Right cardiac atrium (tissue), 5 donors: ENCODE measurements around the gene STX16. TPM values are rescaled to one million over a fixed set of nuclear protein-coding genes. Genes with fewer than 3 reads are reported as not detected.
"Not testable (repeated sequence)": the region's sequence is repeated elsewhere in the genome, so short reads cannot be mapped to it uniquely, and the experiment has no call there.

ENCODE experiments used
- ATAC-seq, 2 donors: fragments of 200-7000 bp; cut with Tn5 transposase; one replicate each; pipeline versions ENCODE4 v1.8.0 to v1.9.1; 2020; ENCODE audit warnings: moderate library complexity in 2 of 2, mild to moderate bottlenecking in 1 of 2
- DNase-seq, 3 donors: peaks; one replicate each; pipeline ENCODE4 v3.0.0-alpha.2; 2020
- H3K27ac ChIP-seq: one replicate; pipeline ENCODE4 v1.5.1; 2013; ENCODE audit warnings: mild to moderate bottlenecking, low read length, control low read depth, moderate library complexity
- H3K27me3 ChIP-seq: one replicate; pipeline ENCODE4 v1.6.1; 2013; ENCODE audit not compliant: control insufficient read depth, insufficient read depth
- H3K4me1 ChIP-seq: one replicate; pipeline ENCODE4 v1.6.1; 2013; ENCODE audit warnings: low read length; ENCODE audit not compliant: control insufficient read depth, insufficient read depth
- H3K4me3 ChIP-seq: one replicate; pipeline ENCODE4 v1.5.1; 2013; ENCODE audit warnings: low read length, control low read depth
- H3K9me3 ChIP-seq: one replicate; pipeline ENCODE4 v1.6.1; 2013; ENCODE audit warnings: low read length; ENCODE audit not compliant: control insufficient read depth
- WGBS: extraction: QIAGEN DNeasy Blood & Tissue Kit; methylation state at CpG from one replicate; pipeline ENCODE4 v1.1.7; 2013; 5-methylcytosine and 5-hydroxymethylcytosine counted together
- intact Hi-C, 4 donors: fragments of 100-400 bp; cut with DNase I; formaldehyde crosslinking; loops; one replicate each; pipeline versions ENCODE4 v1.11.0 to v1.14.0; 2022 to 2023
- polyA plus RNA-seq: library from polyadenylated mRNA; stranded (reverse); fragments of 200-250 nt; gene quantifications from one replicate; pipeline ENCODE4 v1.2.3, GENCODE V29; 2013
- total RNA-seq, 4 donors: library from RNA; stranded (reverse); fragmentation: NEBNext Ultra II Directional; extraction: Animal tissue kit (Norgen Biotek cat#: 25700); gene quantifications; one replicate each; pipeline ENCODE4 v1.2.1, GENCODE V29; 2021
- donor health status: healthy with polysubstance abuse.
- donor health status: DM: no; HTN: yes; CAD: no.
- donor health status: DM: no; HTN: no; CAD: no.
- donor health status: DM: no; HTN: yes; CAD: no; lungs with severe emphysema.
- donor health status: DM: yes; HTN: yes; CAD: no.

STX16 gene
- total and polyA plus RNA-seq, 5 donors = 28.0 to 35.0 (median 33.0) TPM

GRCh38 chr20:58639182-58640146, 11.6 kb upstream of the STX16 start:
- Histone ChIP-seq H3K9me3 (no peaks in the 10 kb centered on the region), H3K4me3 (no peak overlapping the region), H3K4me1 (no peaks in the 10 kb centered on the region), H3K27ac (no peak overlapping the region), H3K27me3 (no peaks in the 10 kb centered on the region)
- intact Hi-C loops = loop anchor here in 1 of 4 donors (10.0 kb wide), 2 partner anchors 195 to 405 kb away; no protein-coding TSS in a partner anchor
- WGBS = 73% methylated on average over 19 of the region's 19 CpGs
- no peak for ATAC-seq
- no peak for DNase-seq

GRCh38 chr20:58640446-58640845, 10.6 kb upstream of the STX16 start:
- intact Hi-C loops = loop anchor here in 1 of 4 donors (10.0 kb wide), 2 partner anchors 194 to 406 kb away; no protein-coding TSS in a partner anchor
- 73% methylated on average over 9 of the region's 9 CpGs for whole genome bisulfite sequencing
- ATAC-seq = no peak
- H3K4me1 ChIP-seq = no peaks in the 10 kb centered on the region
- H3K9me3 ChIP-seq = no peaks in the 10 kb centered on the region
- H3K4me3 ChIP-seq = no peak overlapping the region
- no peaks in the 10 kb centered on the region for H3K27me3 ChIP-seq
- DNase-seq = no peak
- no peak overlapping the region for H3K27ac ChIP-seq

GRCh38 chr20:58642441-58642840, 8.6 kb upstream of the STX16 start:
- 90% methylated on average over 9 of the region's 9 CpGs for WGBS
- no peak overlapping the region for H3K4me3 ChIP-seq
- H3K4me1 ChIP-seq = no peaks in the 10 kb centered on the region
- no peaks in the 10 kb centered on the region for H3K27me3 ChIP-seq
- H3K9me3 ChIP-seq = no peaks in the 10 kb centered on the region
- no peak overlapping the region for H3K27ac ChIP-seq
- DNase-seq (no peak), ATAC-seq (no peak)
- intact Hi-C loops = loop anchor here in 1 of 4 donors (10.0 kb wide), 2 partner anchors 192 to 408 kb away; no protein-coding TSS in a partner anchor

- H3K9me3 ChIP-seq, H3K27me3 ChIP-seq, DNase-seq, H3K4me3 ChIP-seq, H3K4me1 ChIP-seq, ATAC-seq, H3K27ac ChIP-seq: not testable (repeated sequence)
- 88% methylated on average over 9 of the region's 9 CpGs for WGBS
- intact Hi-C loops = loop anchor here in 1 of 4 donors (10.0 kb wide), 2 partner anchors 192 to 408 kb away; no protein-coding TSS in a partner anchor
Measured at GRCh38 chr20:58642896-58643295, 8.2 kb upstream of the STX16 start.

GRCh38 chr20:58645412-58645968, 5.6 kb upstream of the STX16 start:
- intact Hi-C loops = loop anchor here in 1 of 4 donors (10.0 kb wide), 2 partner anchors 189 to 411 kb away; no protein-coding TSS in a partner anchor
- Histone ChIP-seq H3K9me3 (no peaks in the 10 kb centered on the region), H3K4me3 (no peak overlapping the region), H3K27me3 (no peaks in the 10 kb centered on the region), H3K4me1 (no peaks in the 10 kb centered on the region), H3K27ac (no peak overlapping the region)
- DNase-seq = no peak
- WGBS = 49% methylated on average over 5 of the region's 5 CpGs
- ATAC-seq = peak in 1 of 2 donors; percentile 64

GRCh38 chr20:58646257-58646656, 4.8 kb upstream of the STX16 start:
- no peaks in the 10 kb centered on the region for H3K27me3 ChIP-seq
- 99% methylated on average over 3 of the region's 3 CpGs for WGBS
- intact Hi-C loops = loop anchor here in 1 of 4 donors (10.0 kb wide), 2 partner anchors 189 to 411 kb away; no protein-coding TSS in a partner anchor
- no peak overlapping the region for H3K4me3 ChIP-seq
- no peak overlapping the region for H3K27ac ChIP-seq
- no peaks in the 10 kb centered on the region for H3K4me1 ChIP-seq
- no peak for DNase-seq
- ATAC-seq = no peak
- H3K9me3 ChIP-seq = no peaks in the 10 kb centered on the region

GRCh38 chr20:58646703-58647102, 4.4 kb upstream of the STX16 start:
- ATAC-seq (no peak), DNase-seq (no peak)
- H3K4me3 ChIP-seq = no peak overlapping the region
- intact Hi-C loops = loop anchor here in 1 of 4 donors (10.0 kb wide), 2 partner anchors 188 to 412 kb away; no protein-coding TSS in a partner anchor
- 85% methylated on average over 4 of the region's 4 CpGs for WGBS
- no peaks in the 10 kb centered on the region for H3K27me3 ChIP-seq
- no peaks in the 10 kb centered on the region for H3K9me3 ChIP-seq
- no peak overlapping the region for H3K27ac ChIP-seq
- no peaks in the 10 kb centered on the region for H3K4me1 ChIP-seq

- Histone ChIP-seq H3K4me1 (no peaks in the 10 kb centered on the region), H3K27me3 (no peaks in the 10 kb centered on the region), H3K4me3 (no peak overlapping the region), H3K9me3 (no peaks in the 10 kb centered on the region), H3K27ac (no peak overlapping the region)
- intact Hi-C loops = loop anchor here in 1 of 4 donors (10.0 kb wide), 2 partner anchors 188 to 412 kb away; no protein-coding TSS in a partner anchor
- ATAC-seq = no peak
- 93% methylated on average over 7 of the region's 7 CpGs for WGBS
- no peak for DNase-seq
Measured at GRCh38 chr20:58647162-58647795, 3.8 kb upstream of the STX16 start.

- H3K27me3 ChIP-seq = no peaks in the 10 kb centered on the region
- DNase-seq = no peak
- intact Hi-C loops = loop anchor here in 1 of 4 donors (10.0 kb wide), 2 partner anchors 187 to 413 kb away; no protein-coding TSS in a partner anchor
- ATAC-seq = no peak
- no peaks in the 10 kb centered on the region for H3K4me1 ChIP-seq
- WGBS = 61% methylated on average over 10 of the region's 12 CpGs
- no peak overlapping the region for H3K27ac ChIP-seq
- no peak overlapping the region for H3K4me3 ChIP-seq
- H3K9me3 ChIP-seq = no peaks in the 10 kb centered on the region
Measured at GRCh38 chr20:58647796-58648501, 3.1 kb upstream of the STX16 start.

- H3K4me1 ChIP-seq, H3K27ac ChIP-seq, H3K27me3 ChIP-seq, H3K9me3 ChIP-seq, DNase-seq, ATAC-seq, H3K4me3 ChIP-seq: not testable (repeated sequence)
- WGBS = 85% methylated on average over 6 of the region's 6 CpGs
- intact Hi-C loops = loop anchor here in 1 of 4 donors (10.0 kb wide), 2 partner anchors 186 to 414 kb away; no protein-coding TSS in a partner anchor
Measured at GRCh38 chr20:58648502-58648825, 2.6 kb upstream of the STX16 start.
